RPMI8226 (cell line): ENCODE data around the gene CDX2.
"Not testable (repeated sequence)": the region's sequence is repeated elsewhere in the genome, so short reads cannot be mapped to it uniquely, and the experiment has no call there.

Source experiments
- DNase-seq: peaks from one replicate; pipeline ENCODE4 v3.0.0-alpha.2; 2015

The CDX2 gene

GRCh38 chr13:27969082-27969865 is at the start of gene CDX2:
TSS of gene CDX2 (minus strand) at chr13:27969315. CDS start at chr13:27969006, 309 bp downstream.
- no peak for DNase-seq

GRCh38 chr13:28014301-28014700 is 45.2 kb upstream of the CDX2 start:
- DNase-seq = no peak

GRCh38 chr13:28013482-28013881 is 44.4 kb upstream of the CDX2 start:
- DNase-seq = no peak

DNA sequence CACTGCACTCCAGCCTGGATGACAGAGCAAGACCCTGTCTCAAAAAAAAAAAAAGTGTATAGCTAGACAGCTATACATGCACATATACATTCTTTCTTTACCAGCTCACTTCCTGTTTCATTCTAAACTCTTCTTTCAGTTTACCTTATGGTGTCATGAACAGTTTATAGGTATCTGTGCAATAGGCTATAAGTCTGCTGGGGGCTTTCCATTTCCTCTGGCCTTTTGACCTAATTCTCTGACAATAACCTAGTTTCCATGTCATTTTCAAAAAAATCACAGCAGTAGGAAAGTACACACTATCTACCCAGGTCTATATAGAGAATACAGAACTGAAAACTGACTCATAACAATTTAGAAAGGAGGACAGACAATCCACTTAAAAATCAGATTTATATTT is 43.8 kb upstream of the CDX2 start:
- DNase-seq = no peak

DNA sequence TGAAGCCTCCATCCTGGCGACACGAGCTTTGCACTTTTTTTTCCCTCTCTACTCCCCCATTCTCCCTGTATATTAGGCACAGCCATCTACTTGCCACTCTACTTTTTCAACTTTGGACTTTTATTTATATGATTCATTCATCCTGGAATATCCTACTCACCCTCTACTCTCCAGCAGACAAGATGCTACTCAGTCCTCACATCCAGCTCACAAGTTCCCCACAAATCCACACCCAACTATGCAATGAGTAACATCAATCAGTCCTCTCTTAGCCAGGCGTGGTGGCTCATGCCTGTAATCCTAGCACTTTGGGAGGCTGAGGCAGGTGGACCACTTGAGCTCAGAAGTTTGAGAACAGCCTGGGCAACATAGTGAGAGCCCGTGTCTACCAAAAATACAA is 43.3 kb upstream of the CDX2 start:
- DNase-seq = no peak

DNA sequence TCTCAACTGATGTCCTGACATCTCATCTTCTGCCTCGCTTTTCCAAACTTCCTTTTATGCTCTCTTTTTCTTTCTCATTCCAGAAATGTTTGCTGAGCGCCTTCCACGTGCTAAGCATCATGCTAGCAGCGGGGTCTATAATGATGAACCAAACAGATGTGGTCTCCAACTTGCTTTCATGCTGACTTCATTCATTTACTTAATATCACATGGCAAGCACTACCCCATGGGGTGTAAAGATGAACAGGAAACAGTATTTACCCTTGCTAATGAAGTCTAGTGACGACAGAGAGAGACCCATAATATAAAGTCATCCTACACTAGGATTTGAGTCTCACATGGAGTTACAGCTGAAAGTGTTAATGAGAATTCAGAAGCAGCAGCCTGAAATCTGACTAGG is 40.9 kb upstream of the CDX2 start:
- no peak for DNase-seq

DNA sequence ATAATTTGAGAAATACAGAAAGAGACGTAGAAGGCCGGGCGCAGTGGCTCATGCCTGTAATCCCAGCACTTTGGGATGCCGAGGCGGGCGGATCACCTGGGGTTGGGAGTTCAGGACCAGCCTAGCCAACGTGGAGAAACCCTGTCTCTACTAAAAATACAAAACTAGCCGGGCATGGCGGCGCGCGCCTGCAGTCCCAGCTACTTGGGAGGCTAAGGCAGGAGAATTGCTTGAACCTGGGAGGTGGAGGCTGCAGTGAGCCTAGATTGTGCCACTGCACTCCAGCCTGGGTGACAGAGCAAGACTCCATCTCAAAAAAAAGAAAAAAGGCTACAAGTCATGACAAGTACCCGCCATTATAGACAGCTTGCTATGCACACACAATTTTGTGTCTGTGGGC is 35.9 kb upstream of the CDX2 start:
- not testable (repeated sequence) for DNase-seq

GRCh38 chr13:28002886-28003698 is 34.0 kb upstream of the CDX2 start:
- no peak for DNase-seq

DNA sequence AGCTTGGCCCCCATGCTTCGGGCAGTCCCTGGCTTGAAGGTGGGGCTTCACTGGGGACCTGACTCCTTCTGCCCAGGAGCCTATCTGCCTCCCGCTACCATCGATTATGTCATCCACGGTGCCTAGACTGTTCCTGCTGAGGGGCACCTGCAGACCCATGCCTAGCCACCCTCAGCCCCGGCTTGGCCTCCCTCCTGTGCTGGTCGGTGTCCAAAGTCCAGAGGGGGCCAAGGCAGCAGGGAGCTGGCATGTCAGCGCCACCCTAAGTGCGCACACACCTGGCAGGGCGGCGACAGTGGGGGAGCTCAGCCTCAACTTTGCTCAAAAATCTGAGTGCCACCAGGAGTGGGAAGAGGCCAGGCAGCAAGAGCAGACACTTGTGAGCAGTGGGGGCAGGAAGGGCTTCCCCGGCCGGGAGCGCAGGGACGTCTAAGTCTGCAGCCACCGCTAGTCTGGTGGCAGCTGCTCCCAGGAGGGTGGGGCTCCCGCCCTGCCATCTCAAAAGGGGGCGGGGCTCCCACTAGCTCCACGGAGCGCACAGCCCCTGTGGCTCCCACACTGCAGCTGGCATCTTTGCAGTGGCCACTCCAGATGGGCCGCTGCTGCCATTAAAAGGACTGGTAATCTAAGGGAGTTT is 32.8 kb upstream of the CDX2 start:
- DNase-seq = no peak

- no peak for DNase-seq
These were observed 31.9 kb upstream of the CDX2 start for GRCh38 chr13:28001049-28001448.

GRCh38 chr13:28000567-28000966 is 31.5 kb upstream of the CDX2 start:
- DNase-seq = no peak

DNA sequence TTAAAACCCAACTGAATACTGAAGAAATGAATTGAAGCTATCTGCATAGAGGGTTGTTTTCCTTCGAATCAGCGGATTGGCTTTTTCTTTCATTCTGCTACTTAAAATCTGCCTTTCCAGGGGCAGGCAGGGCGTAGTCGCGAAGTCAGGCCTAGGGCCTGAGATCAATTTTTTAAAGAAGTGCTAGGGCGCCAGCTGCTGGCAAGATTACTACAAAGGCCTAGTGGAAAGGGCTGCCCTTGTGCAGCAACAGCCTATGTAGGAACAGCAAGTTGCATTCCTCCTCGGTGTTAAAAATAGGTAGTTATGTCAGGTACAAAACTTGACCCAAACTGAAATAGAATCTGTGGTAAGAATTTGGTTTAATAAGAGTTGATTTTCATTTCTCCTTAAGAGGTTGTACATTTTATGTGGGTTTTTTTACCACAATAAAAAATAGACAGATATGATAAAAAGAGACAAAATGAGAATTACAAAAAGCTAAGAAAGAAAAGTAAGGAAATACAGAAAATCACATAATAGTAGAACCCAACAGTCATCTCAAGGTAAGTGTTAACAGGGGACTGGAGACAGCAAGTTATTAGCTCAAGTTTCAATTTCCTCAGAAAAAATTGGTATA is 28.9 kb upstream of the CDX2 start:
- DNase-seq = peak; percentile 61

DNA sequence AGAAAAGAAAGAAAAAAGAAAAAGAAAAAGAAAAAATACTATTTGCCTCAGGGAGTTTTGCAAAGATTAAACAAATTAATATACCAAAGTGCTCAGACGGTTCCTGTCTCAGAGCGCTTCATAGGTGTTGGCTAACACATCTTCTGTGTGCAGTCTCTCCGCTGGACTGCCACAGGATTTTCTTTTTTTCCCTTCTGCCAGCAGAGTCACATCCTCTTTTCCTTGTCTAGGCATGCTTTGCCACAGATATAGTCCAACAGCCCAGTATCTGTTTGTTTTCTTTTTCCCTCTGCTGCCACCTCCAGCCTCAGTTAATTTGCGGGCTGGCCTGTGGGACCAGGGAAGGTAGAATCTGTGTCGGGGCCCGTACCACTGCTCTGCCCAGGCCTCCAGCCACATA is 22.8 kb upstream of the CDX2 start:
- no peak for DNase-seq

DNA sequence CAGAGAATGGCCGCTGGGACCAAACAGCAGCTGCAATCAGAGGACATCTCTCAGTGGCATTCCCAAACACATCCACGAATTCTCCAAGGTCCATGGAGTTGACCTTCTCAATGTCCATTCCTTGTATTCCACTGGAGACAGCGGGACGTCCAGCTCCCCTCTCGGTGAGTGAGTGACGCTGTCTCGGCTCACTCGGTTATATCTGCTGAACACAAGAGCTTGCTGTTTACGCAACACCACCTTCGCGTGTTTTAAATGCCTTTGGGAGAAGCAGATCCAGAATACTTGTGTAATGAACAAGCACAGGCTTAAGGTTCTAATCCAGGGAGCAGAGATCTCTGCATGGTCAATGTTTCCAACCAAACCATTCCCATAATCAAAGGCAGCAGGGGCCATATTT is 19.4 kb upstream of the CDX2 start, which contains the start of gene URAD:
URAD (minus strand) TSS at position 174 of the 400 bp plus-strand sequence; CDS start at position 118, 56 bp downstream.
- DNase-seq = no peak

- DNase-seq = no peak
These were observed 16.5 kb upstream of the CDX2 start for GRCh38 chr13:27985600-27985999.

DNA sequence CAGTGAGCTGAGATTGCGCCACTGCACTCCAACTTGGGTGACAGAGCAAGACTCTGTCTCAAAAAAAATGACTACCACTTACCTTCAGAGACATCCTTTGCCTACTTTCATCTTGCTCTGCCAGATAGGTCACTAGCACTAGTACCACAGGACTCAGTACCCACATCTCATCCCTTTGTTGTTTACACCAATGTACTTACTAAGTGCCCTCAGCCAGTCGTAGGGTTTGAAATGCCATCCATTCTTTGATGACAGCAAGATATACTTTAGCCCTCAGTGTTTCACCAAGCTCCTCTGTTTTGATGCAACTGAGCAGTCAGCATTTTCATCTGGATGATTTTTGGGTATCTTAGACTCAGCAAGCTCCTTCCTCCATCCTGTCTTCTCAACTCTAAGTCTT is 13.2 kb upstream of the CDX2 start:
- DNase-seq = no peak

GRCh38 chr13:27981006-27981708 is 12.0 kb upstream of the CDX2 start:
- DNase-seq = no peak

GRCh38 chr13:27980280-27980998 is 11.3 kb upstream of the CDX2 start:
- DNase-seq = no peak

- no peak for DNase-seq
These were observed 10.7 kb upstream of the CDX2 start for GRCh38 chr13:27979765-27980279.

DNA sequence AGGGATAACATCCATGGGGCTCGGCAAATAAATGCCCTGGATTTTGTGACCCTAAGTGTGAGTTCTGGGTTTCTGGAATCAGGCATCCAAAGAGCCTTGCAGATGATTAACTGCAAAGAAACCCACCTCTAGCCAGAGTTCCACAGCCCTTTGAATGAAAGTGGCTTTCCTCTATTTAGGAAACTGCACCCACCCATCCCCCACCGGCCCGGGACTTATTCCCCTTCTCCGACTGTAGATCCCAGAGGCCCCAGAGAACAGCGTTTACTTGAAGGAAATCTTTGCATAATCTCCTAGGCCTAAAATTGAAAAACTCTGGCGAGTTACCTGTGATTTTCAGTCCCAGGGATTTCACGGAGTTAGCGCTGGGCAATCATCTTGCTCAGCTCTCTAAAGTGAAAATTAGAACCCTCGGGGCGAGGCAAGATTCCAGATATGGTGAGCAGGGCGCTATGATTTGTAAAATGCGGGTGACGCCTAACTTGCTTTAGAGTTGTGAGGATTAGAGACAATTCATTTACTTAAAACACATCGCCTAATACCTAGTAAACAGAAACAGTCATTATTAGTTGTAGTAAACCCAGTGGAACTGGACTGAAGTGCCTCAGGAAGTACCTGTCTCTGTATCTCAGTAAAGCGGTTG is 10.0 kb upstream of the CDX2 start:
- no peak for DNase-seq
